GM23338 (cell line): ENCODE data around the gene TXNRD1. TPM values are rescaled to one million over a fixed set of nuclear protein-coding genes. Genes with fewer than 3 reads are reported as not detected.

Source experiments
- ATAC-seq: fragments of 200-7000 bp; cut with Tn5 transposase; 3 replicates; pipeline ENCODE4 v1.9.1; 2020
- DNase-seq: peaks from one replicate; pipeline ENCODE4 v3.0.0-alpha.2; 2015; ENCODE audit warnings: low spot score
- H2AFZ ChIP-seq: fragments of 200-600 bp; sonication (generic); 2 replicates; pipeline ENCODE4 v1.8.0; 2016; ENCODE audit warnings: antibody characterized with exemption, mild to moderate bottlenecking, moderate library complexity
- H3F3A ChIP-seq: fragments of 200-600 bp; sonication (generic); replicated peaks from 2 replicates; pipeline ENCODE4 v1.8.0; 2017; ENCODE audit warnings: antibody characterized with exemption, mixed run types, low read depth
- H3K27ac ChIP-seq: fragments of 200-600 bp; sonication (generic); 2 replicates; pipeline ENCODE4 v1.6.1; 2016; ENCODE audit warnings: low read depth
- H3K27me3 ChIP-seq: fragments of 200-600 bp; sonication (generic); 2 replicates; pipeline ENCODE4 v1.8.0; 2016; ENCODE audit warnings: mild to moderate bottlenecking, mixed run types, moderate library complexity; ENCODE audit not compliant: insufficient read depth
- H3K36me3 ChIP-seq: fragments of 200-600 bp; sonication (generic); 2 replicates; pipeline ENCODE4 v1.8.0; 2016; ENCODE audit warnings: mild to moderate bottlenecking; ENCODE audit not compliant: insufficient read depth
- H3K4me1 ChIP-seq: fragments of 200-600 bp; sonication (generic); 2 replicates; pipeline ENCODE4 v1.8.0; 2016; ENCODE audit warnings: mild to moderate bottlenecking, moderate library complexity; ENCODE audit not compliant: insufficient read depth
- H3K4me2 ChIP-seq: fragments of 200-600 bp; sonication (generic); 2 replicates; pipeline ENCODE4 v1.7.1; 2017; ENCODE audit warnings: mixed run types
- H3K4me3 ChIP-seq: fragments of 200-600 bp; sonication (generic); 2 replicates; pipeline ENCODE4 v1.6.1; 2016; ENCODE audit warnings: mixed run types
- H3K79me2 ChIP-seq: fragments of 200-600 bp; sonication (generic); replicated peaks from 2 replicates; pipeline ENCODE4 v1.8.0; 2017; ENCODE audit warnings: mild to moderate bottlenecking; ENCODE audit not compliant: insufficient read depth
- H3K9me2 ChIP-seq: fragments of 200-600 bp; sonication (generic); 2 replicates; pipeline ENCODE4 v1.8.0; 2017; ENCODE audit not compliant: insufficient read depth
- H4K20me1 ChIP-seq: fragments of 200-600 bp; sonication (generic); replicated peaks from 2 replicates; pipeline ENCODE4 v1.8.0; 2017; ENCODE audit warnings: mild to moderate bottlenecking; ENCODE audit not compliant: insufficient read depth
- H3K27ac Mint-ChIP-seq: 2 replicates; pipeline ENCODE4 v1.8.0; 2020; ENCODE audit warnings: inconsistent platforms, mild to moderate bottlenecking, moderate library complexity, mixed read lengths
- H3K27me3 Mint-ChIP-seq: 3 replicates; pipeline ENCODE4 v1.8.0; 2022; ENCODE audit warnings: low read depth, mild to moderate bottlenecking, moderate library complexity, mixed read lengths, inconsistent platforms; ENCODE audit not compliant: insufficient read depth, poor library complexity
- H3K36me3 Mint-ChIP-seq: 3 replicates; pipeline ENCODE4 v1.8.0; 2021; ENCODE audit warnings: low read depth, mild to moderate bottlenecking, inconsistent platforms, moderate library complexity, mixed read lengths
- H3K4me1 Mint-ChIP-seq: 3 replicates; pipeline ENCODE4 v1.8.0; 2020; ENCODE audit warnings: mild to moderate bottlenecking, inconsistent platforms, mixed read lengths
- H3K4me3 Mint-ChIP-seq: 3 replicates; pipeline ENCODE4 v1.8.0; 2021; ENCODE audit warnings: moderate library complexity, mild to moderate bottlenecking, inconsistent platforms, mixed read lengths
- H3K9me3 Mint-ChIP-seq: 3 replicates; pipeline ENCODE4 v1.8.0; 2020; ENCODE audit warnings: moderate library complexity, mild to moderate bottlenecking, inconsistent platforms, mixed read lengths
- CREB1 ChIP-seq: fragments of 250-450 bp; sonication (Bioruptor Pico); IDR thresholded peaks from 2 replicates; pipeline ENCODE4 v1.5.0; 2020; ENCODE audit warnings: low read depth, mild to moderate bottlenecking, moderate library complexity
- EZH2phosphoT487 ChIP-seq: fragments of 200-600 bp; sonication (generic); IDR thresholded peaks from one replicate; pipeline ENCODE4 v1.8.1; 2018; ENCODE audit warnings: antibody characterized with exemption; ENCODE audit not compliant: unreplicated experiment
- NANOG ChIP-seq: IDR thresholded peaks from 2 replicates; pipeline ENCODE4 v1.6.1; 2016; ENCODE audit warnings: antibody characterized with exemption, borderline replicate concordance
- STAT1 ChIP-seq: IDR thresholded peaks from one replicate; pipeline ENCODE4 v1.6.1; 2016; ENCODE audit warnings: antibody characterized with exemption; ENCODE audit not compliant: unreplicated experiment
- ZNF114 ChIP-seq: fragments of 250-450 bp; sonication (Bioruptor Pico); IDR thresholded peaks from 2 replicates; pipeline ENCODE4 v1.5.0; 2020; ENCODE audit warnings: mild to moderate bottlenecking, moderate library complexity
- ZNF331 ChIP-seq: fragments of 250-450 bp; sonication (Bioruptor Pico); IDR thresholded peaks from 2 replicates; pipeline ENCODE4 v1.5.0; 2020; ENCODE audit warnings: low read depth, mild to moderate bottlenecking, moderate library complexity
- polyA plus RNA-seq: library from polyadenylated mRNA; unstranded; fragments of >200 nt; fragmentation: Nextera tagmentation; extraction: Ambion mirVana; gene quantifications from 2 replicates; pipeline ENCODE4 v1.2.1, GENCODE V29; 2016
- total RNA-seq: library from RNA; depleted of rRNA; stranded (reverse); fragments of >200 nt; shearing (Covaris generic); gene quantifications from 2 replicates; pipeline ENCODE4 v1.2.3, GENCODE V29; 2014
- TF ChIP-seq, protein P1 (sequence below), 2 experiments: fragments of 200-600 bp in 1 of 2; sonication (generic) in 1 of 2; conservative IDR thresholded peaks; 2 replicates each; pipeline versions ENCODE4 v1.5.1 to v1.6.1; 2016 to 2017; ENCODE audit warnings: antibody characterized with exemption in 2 of 2, low read depth in 2 of 2, mild to moderate bottlenecking in 2 of 2, moderate library complexity in 1 of 2
- TF ChIP-seq, protein P2 (sequence below): fragments of 250-450 bp; sonication (Bioruptor Pico); IDR thresholded peaks from 2 replicates; pipeline ENCODE4 v1.5.0; 2020; ENCODE audit warnings: mild to moderate bottlenecking, moderate library complexity
- TF ChIP-seq, protein P3 (sequence below): IDR thresholded peaks from one replicate; pipeline ENCODE4 v1.6.1; 2018; ENCODE audit warnings: antibody characterized with exemption; ENCODE audit not compliant: unreplicated experiment

Gene TXNRD1
- total and polyA plus RNA-seq, 2 experiments from 2014 or later = 115 to 127 TPM

DNA sequence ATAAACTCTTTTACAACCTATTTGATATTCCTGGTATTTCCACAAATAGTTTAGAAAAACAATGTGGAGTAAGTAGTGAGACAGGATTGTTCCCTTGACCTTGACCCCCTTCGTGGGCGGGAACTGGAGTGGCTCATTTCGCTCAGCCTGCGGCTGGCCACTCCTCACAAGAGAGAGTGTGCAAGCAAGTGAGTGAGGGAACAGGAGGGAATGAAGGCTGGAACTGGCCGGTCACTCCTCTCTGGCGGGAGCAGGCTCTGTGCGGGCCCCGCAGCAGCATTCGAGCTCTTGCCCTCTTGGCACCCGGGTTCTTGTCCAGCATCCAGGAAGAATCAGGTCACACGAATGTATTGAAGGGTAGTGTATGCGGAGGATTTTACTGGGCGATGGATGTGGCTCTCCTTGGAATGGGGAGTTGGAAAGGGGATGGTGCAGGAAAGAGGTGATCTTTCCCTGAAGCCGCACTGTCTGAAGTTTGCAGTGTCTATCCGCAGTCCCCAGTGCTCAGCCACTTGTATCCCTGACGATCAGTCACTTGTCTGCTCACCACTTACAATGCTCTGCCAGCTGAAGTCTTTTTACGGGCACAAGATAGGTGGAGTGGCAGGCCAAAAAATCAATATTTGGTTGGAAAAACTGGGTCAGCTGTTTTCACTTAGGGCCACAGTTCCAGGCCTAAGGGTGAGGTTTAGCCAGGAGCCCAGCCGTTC, 28.0 kb upstream of the TXNRD1 start:
- H4K20me1 ChIP-seq = no peaks in the 10 kb centered on the region
- no peak overlapping the region for H3K4me3 Mint-ChIP-seq
- H3K27me3 Mint-ChIP-seq = no peaks in the 10 kb centered on the region
- H3K4me3 ChIP-seq = no peak overlapping the region
- no peaks in the 10 kb centered on the region for H3F3A ChIP-seq
- H2AFZ ChIP-seq = peak overlapping the region; percentile 82
- DNase-seq = no peak
- no peaks in the 10 kb centered on the region for H3K4me1 Mint-ChIP-seq
- H3K27me3 ChIP-seq = no peaks in the 10 kb centered on the region
- peaks cover 29% of the 10 kb centered on the region for H3K9me3 Mint-ChIP-seq
- H3K4me2 ChIP-seq = no peak overlapping the region
- H3K36me3 Mint-ChIP-seq = peaks cover 21% of the 10 kb centered on the region; the same call in 2 of the 3 replicates
- no peaks in the 10 kb centered on the region for H3K36me3 ChIP-seq
- peak; percentile 31; the same call in 1 of the 3 replicates for ATAC-seq
- H3K27ac ChIP-seq = no peak overlapping the region
- TF ChIP-seq, protein P1, sequence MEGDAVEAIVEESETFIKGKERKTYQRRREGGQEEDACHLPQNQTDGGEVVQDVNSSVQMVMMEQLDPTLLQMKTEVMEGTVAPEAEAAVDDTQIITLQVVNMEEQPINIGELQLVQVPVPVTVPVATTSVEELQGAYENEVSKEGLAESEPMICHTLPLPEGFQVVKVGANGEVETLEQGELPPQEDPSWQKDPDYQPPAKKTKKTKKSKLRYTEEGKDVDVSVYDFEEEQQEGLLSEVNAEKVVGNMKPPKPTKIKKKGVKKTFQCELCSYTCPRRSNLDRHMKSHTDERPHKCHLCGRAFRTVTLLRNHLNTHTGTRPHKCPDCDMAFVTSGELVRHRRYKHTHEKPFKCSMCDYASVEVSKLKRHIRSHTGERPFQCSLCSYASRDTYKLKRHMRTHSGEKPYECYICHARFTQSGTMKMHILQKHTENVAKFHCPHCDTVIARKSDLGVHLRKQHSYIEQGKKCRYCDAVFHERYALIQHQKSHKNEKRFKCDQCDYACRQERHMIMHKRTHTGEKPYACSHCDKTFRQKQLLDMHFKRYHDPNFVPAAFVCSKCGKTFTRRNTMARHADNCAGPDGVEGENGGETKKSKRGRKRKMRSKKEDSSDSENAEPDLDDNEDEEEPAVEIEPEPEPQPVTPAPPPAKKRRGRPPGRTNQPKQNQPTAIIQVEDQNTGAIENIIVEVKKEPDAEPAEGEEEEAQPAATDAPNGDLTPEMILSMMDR (conservative IDR thresholded peaks at IDR 0.05; ENCODE audit: low read depth in 2 of 2) = no peak
- TF ChIP-seq ZNF114 (CRISPR knock-in tag) (no peak), EZH2phosphoT487 (no peak), ZNF331 (CRISPR knock-in tag) (no peak), CREB1 (CRISPR knock-in tag) (no peak), STAT1 (no peak), NANOG (no peak)
- TF ChIP-seq, protein P2, sequence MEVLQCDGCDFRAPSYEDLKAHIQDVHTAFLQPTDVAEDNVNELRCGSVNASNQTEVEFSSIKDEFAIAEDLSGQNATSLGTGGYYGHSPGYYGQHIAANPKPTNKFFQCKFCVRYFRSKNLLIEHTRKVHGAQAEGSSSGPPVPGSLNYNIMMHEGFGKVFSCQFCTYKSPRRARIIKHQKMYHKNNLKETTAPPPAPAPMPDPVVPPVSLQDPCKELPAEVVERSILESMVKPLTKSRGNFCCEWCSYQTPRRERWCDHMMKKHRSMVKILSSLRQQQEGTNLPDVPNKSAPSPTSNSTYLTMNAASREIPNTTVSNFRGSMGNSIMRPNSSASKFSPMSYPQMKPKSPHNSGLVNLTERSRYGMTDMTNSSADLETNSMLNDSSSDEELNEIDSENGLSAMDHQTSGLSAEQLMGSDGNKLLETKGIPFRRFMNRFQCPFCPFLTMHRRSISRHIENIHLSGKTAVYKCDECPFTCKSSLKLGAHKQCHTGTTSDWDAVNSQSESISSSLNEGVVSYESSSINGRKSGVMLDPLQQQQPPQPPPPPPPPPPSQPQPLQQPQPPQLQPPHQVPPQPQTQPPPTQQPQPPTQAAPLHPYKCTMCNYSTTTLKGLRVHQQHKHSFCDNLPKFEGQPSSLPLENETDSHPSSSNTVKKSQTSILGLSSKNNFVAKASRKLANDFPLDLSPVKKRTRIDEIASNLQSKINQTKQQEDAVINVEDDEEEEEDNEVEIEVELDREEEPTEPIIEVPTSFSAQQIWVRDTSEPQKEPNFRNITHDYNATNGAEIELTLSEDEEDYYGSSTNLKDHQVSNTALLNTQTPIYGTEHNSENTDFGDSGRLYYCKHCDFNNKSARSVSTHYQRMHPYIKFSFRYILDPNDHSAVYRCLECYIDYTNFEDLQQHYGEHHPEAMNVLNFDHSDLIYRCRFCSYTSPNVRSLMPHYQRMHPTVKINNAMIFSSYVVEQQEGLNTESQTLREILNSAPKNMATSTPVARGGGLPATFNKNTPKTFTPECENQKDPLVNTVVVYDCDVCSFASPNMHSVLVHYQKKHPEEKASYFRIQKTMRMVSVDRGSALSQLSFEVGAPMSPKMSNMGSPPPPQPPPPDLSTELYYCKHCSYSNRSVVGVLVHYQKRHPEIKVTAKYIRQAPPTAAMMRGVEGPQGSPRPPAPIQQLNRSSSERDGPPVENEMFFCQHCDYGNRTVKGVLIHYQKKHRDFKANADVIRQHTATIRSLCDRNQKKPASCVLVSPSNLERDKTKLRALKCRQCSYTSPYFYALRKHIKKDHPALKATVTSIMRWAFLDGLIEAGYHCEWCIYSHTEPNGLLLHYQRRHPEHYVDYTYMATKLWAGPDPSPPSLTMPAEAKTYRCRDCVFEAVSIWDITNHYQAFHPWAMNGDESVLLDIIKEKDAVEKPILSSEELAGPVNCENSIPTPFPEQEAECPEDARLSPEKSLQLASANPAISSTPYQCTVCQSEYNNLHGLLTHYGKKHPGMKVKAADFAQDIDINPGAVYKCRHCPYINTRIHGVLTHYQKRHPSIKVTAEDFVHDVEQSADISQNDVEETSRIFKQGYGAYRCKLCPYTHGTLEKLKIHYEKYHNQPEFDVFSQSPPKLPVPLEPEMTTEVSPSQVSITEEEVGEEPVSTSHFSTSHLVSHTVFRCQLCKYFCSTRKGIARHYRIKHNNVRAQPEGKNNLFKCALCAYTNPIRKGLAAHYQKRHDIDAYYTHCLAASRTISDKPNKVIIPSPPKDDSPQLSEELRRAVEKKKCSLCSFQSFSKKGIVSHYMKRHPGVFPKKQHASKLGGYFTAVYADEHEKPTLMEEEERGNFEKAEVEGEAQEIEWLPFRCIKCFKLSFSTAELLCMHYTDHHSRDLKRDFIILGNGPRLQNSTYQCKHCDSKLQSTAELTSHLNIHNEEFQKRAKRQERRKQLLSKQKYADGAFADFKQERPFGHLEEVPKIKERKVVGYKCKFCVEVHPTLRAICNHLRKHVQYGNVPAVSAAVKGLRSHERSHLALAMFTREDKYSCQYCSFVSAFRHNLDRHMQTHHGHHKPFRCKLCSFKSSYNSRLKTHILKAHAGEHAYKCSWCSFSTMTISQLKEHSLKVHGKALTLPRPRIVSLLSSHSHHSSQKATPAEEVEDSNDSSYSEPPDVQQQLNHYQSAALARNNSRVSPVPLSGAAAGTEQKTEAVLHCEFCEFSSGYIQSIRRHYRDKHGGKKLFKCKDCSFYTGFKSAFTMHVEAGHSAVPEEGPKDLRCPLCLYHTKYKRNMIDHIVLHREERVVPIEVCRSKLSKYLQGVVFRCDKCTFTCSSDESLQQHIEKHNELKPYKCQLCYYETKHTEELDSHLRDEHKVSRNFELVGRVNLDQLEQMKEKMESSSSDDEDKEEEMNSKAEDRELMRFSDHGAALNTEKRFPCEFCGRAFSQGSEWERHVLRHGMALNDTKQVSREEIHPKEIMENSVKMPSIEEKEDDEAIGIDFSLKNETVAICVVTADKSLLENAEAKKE (CRISPR knock-in tag) = no peak
- TF ChIP-seq, protein P3, sequence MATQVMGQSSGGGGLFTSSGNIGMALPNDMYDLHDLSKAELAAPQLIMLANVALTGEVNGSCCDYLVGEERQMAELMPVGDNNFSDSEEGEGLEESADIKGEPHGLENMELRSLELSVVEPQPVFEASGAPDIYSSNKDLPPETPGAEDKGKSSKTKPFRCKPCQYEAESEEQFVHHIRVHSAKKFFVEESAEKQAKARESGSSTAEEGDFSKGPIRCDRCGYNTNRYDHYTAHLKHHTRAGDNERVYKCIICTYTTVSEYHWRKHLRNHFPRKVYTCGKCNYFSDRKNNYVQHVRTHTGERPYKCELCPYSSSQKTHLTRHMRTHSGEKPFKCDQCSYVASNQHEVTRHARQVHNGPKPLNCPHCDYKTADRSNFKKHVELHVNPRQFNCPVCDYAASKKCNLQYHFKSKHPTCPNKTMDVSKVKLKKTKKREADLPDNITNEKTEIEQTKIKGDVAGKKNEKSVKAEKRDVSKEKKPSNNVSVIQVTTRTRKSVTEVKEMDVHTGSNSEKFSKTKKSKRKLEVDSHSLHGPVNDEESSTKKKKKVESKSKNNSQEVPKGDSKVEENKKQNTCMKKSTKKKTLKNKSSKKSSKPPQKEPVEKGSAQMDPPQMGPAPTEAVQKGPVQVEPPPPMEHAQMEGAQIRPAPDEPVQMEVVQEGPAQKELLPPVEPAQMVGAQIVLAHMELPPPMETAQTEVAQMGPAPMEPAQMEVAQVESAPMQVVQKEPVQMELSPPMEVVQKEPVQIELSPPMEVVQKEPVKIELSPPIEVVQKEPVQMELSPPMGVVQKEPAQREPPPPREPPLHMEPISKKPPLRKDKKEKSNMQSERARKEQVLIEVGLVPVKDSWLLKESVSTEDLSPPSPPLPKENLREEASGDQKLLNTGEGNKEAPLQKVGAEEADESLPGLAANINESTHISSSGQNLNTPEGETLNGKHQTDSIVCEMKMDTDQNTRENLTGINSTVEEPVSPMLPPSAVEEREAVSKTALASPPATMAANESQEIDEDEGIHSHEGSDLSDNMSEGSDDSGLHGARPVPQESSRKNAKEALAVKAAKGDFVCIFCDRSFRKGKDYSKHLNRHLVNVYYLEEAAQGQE = no peak
- H3K79me2 ChIP-seq = no peaks in the 10 kb centered on the region
- H3K4me1 ChIP-seq = no peaks in the 10 kb centered on the region
- no peaks in the 10 kb centered on the region; the same call in 1 of the 2 replicates for H3K9me2 ChIP-seq
- no peak overlapping the region for H3K27ac Mint-ChIP-seq
